Left renal cortex interstitium (tissue), 4 donors: ENCODE results near the gene BCAS3. TPM values are rescaled to one million over a fixed set of nuclear protein-coding genes. Genes with fewer than 3 reads are reported as not detected.
A peak's percentile ranks its signal among the peaks of the same experiment; 100 is the strongest.
"Not testable (repeated sequence)": the region's sequence is repeated elsewhere in the genome, so short reads cannot be mapped to it uniquely, and the experiment has no call there.

Experiments
- DNase-seq, 4 donors: peaks; one replicate each; pipeline ENCODE4 v3.0.0-alpha.2; 2013; ENCODE audit warnings: low read depth in 4 of 4, low spot score in 2 of 4, missing footprints in 1 of 4
- polyA plus RNA-seq, 4 donors: library from polyadenylated mRNA; unstranded; fragments of 120-200 nt; gene quantifications; one replicate each; pipeline ENCODE4 v1.2.1, GENCODE V29; 2013; ENCODE audit not compliant: insufficient read length in 4 of 4

BCAS3 gene
- polyA plus RNA-seq, 4 donors = 28.0 to 30.8 (median 29.6) TPM

DNA sequence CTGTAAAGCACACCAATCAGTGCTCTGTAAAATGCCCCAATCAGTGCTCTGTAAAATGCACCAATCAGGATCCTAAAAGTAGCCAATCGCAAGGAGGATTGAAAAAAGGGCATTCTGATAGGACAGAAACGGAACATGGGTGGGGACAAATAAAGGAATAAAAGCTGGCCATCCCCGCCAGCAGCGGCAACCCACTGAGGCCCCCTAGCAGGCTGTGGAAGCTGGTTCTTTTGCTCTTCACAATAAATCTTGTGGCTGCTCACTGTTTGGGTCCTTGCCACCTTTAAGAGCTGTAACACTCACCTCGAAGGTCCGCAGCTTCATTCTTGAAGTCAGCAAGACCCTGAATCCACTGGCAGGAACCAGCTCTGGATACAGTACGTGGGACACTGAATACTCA is 559.6 kb downstream of the BCAS3 start:
- no peak for DNase-seq

DNA sequence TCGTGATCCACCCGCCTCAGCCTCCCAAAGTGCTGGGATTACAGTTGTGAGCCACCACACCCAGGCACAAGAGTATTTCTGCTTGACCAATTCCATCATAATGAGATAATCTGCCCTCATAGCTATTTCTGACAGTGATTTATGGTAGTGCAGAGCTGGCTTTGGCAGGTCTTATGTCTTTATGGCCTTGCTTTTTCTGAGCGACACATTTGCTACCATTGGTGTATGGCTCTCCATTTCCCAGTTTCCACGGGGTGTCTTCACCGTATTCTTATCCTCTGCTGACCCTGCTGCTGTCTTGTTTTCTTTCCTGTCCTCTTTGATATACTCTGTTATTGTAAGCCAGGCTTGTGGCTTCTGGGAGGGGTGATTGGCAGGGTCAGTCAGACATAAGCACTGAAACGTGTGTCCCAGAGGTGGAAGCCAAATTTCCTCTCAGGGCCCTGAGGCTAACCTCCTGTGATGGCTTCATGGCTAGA is 560.8 kb downstream of the BCAS3 start:
- DNase-seq = no peak

DNA sequence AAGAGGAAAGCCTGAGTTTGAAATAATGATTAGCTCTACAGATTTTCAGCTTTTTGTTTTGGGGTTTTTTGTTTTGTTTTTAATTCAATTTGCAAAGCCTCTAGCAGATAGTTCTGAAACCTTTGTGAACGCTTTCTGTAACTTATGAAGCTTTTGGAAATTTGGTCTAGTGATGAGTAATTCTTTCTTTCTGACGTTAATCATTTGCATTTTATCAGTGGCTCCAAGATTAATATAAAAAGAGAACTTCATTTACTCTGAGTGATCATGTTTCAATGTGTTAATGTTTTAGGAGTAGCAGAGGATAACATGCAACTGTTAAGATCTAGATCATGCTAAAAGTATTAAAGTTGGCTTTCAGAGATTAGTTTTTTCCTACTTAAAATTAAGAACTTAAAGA is 561.7 kb downstream of the BCAS3 start:
- DNase-seq = no peak

DNA sequence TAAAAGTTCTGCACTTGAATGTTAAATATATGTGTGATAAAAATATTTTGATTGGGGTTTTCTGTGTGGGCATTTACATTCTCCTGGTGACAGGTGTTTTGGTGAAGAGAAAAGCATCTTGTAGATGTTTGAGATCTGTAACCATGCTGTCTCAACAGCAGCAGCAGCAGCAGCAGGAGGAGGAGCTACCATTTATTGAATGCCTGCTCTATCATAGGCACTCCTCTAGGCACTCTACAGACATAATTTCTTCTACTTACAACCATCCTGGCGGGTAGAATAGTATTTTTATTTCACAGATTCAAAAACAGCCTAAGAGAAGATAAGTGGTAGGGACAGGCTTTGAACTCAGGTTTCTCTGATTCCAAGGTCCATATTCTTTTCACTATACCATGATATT is 562.3 kb downstream of the BCAS3 start:
- DNase-seq = no peak

DNA sequence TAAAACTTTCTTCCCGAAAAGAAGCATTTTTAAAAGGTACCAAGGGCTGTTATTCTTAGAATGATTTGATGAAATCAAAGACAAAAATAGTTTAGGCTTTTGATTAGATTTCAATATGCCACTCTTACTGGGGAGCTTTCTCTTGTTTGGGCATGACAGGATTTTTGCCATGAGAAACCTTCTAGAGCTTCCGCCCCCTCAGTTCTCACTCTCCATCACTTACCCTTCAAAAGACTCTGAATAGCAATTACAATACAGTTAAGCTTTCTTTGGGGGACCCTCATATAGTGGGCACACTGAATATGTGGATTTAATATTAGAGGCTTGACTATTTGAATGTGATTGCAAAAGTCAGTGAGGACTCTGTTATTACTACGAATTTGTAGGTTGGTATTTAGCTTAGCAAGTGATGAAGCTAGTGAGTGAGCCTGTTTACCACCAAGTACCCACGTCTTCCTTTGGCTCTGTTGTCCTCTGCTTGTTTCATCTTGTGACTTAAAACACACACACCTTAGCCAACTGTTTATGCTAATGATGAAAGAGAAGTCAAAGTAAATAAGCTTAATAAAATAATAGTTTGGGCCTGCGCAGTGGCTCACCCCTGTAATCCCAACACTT is 563.3 kb downstream of the BCAS3 start:
- DNase-seq = no peak

DNA sequence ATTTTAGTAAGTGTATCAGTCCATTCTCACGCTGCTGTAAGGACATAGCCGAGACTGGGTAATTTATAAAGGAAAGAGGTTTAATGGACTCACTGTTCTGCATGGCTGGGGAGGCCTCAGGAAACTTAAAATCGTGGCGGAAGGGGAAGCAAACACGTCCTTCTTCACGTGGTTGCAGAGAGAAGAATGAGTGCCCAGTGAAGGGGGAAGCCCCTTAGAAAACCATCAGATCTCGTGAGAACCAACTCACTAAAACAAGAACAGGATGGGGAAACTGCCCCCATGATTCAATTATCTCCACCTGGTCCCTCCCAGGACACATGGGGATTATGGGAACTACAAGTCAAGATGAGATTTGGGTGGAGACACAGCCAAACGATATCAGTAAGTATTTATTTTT is 567.3 kb downstream of the BCAS3 start:
- not testable (repeated sequence) for DNase-seq

DNA sequence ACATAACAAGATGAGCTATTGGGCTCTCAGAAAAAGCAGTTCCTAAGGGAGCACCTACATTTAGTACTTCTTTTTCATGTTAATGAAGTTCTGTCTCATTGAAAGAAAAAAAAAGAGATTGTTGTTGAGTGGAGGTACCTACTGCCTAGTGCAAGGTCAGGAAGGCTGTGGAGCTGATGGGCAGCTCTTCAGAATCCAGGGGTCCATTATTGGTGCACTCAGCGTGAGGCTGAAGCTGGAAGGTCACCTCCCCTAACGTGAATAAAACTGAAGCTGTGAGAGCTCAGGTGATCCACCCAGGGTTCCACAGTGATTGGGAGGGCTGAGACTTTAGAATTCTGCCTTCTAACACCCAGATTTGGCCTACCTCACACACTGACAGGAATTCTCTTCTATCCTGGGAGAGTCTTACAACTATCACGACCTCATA is 568.1 kb downstream of the BCAS3 start:
- DNase-seq = no peak

DNA sequence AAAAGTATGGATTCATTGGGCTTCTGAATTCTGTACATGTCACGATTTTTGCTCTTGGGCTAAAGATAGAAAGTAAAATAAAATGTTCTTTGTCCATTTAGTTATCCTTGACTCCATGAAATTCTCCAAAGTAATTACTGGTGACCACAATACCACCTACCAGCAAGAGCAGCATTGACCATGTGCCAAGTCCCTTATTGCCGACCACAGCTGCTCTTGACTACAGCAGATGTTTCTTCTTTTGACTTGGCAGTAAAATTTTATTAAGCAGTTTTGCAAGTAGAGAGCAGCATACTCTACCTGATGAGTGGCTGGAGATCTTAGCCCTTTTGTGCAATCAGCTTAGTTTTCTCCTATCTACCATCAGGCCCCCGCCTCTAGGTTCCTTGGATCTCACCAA is 569.8 kb downstream of the BCAS3 start:
- no peak for DNase-seq

DNA sequence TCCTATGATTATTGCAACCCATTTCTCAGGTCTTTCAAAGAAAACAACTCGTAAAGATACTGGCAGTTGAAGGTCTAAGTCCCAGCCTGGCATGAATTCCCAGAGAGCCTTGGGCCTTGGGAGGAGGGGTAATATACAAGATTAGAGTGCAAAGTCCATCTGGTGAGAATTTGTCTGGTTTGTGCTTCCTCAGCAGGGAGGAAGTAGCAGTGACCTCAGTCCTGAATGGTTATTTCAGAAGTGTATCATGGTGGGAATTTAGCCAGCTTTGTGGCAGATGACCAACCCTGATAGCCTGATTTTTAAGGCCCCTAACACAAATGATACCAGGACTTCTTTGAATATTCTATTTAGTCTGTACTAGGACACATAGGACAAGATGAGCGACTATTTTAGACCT is 570.7 kb downstream of the BCAS3 start:
- DNase-seq = no peak

DNA sequence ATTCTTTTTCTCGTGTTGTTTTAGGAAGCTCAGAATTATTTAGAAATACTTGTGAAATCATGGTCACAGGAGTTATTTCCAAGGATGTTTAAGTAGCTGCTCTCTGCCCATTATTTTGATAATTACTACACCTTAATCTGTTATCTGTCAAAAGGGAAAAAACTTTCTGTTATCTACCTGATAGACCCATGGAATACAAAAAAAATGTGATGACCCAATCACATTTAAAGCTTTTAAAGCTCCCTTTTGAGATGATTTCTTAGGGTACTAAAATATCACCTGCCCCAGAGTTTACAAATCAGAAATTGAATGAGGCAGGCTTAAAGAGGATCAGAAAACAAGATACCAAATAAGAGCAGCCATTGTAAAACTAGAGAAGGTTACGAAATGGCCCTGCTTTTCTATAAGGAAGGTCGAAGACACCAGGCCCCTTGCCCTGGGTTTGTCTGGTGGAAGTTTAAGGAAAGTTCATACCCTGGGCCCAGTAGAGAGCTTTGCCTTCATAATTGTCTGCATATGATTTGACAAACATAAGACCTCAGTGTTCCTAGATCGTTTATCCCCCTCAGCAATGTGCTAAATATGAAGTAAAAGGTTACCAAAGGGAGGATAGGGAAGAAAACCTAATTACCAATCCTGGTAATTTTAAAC is 572.1 kb downstream of the BCAS3 start:
- no peak for DNase-seq

DNA sequence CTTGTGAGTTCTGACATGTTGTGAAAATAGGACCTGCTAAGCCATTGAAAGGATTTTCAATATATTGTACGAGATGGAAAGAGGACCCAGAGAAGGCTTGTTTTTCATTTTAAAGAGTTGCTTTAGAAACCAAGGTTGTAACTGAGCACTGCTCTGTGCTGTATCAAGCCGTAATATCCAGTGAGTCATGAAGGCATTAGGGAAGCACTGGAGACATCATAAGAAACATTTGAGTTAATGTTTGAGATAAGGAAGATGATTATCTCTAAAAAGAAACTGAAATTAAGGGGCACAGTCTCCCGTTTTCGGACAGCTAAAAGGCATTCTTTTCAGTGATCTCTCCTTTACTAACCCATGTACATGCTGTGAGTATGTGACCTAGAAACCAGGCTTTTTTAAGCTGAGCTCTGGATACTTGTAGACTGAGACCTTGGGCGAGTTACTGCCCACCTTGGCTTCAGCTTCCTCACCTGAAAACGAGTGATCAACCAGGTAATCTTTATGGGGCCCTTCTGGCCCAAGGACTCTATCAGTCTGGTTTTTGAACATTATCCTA is 572.8 kb downstream of the BCAS3 start:
- DNase-seq = no peak

DNA sequence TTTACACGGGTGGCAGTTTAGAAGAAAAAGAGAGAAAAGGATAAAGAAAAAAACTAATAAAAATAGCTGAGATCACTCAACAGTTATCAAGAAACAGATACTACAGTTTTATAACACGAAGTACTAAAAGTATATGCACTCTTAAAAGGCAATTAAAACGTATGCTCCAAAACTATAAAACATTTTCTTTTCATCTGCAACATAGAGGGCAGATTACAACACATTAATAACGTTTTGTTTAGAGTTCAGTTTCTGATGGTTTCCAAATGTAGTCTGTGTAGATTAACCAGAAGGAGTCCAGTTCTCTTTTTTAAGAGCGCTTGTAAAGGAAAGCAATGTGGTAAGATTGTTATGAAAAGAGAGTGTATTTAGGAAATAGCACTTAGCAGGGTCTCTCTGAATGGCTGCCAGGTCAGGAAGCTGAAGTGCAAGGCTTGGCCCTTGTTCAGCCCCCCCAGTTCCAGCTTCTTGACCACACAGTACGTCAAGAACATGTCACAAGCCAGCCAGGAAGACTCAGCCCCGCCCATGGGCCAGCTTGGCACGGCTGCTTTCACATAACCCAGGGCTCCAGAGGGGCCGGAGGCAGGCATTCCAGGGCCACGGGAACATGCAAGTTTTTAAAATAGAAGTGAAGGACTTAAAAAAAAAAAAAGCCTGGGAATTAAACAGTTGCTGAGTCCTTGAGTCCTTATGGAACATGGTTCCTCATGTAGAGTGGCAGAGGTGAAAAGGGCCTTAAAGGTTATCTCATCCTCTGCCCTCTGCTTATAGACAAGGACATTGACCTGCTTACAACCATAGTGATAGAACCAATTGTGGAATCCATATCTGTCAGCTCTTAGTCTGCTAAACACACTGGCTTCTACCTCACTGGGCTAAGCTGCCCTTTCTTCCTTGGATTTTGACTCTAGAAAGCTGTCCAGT is 574.6 kb downstream of the BCAS3 start:
- DNase-seq = peak in 3 of 4 donors; percentile 66 to 77 (median 77)

DNA sequence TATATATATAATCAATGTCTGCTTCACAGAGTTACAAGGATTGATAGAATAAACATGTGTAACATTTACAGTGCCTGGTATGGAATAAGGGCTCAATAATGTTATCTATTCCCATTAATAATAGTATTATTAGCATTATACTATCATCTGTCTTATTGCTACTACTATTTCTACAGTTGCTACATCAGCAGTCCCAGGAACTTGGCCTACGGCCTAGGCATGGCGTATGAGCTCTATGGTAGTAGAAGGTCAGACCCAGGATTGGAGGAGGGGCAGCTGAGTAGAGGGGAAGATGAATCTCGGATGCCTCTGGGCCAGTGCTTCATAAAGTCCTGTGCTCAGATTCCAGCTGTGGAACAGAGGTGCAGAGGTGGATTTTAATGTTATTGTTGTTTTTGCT is 575.7 kb downstream of the BCAS3 start:
- no peak for DNase-seq

DNA sequence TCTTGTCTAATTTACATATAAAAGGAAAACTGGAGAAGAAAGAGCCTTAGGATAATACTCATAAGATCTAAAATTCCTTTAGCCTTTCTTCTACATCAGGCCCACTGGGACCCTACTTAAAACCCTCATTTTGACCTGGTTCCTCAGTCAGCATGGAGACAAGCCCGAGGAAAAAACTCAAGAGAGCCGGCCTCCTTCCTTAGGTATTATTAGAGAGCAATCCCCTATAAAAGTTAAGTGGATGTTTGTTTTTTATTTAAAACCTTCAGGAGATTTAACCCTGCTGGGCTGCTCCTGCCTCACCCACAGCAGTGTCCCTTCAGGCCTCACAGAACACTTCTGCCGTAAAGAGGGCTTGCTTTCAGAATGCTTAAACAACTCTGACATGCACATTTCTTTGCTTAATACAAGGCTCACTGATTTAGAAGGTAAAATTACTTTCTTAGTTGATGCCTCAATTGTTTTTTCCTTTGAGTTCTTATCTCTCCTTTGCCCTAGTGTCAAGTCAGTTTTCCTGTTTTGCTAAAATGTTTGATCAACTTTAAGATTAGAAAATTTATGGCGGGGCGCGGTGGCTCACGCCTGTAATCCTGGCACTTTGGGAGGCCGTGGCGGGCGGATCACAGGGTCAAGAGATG is 576.4 kb downstream of the BCAS3 start:
- DNase-seq = no peak

DNA sequence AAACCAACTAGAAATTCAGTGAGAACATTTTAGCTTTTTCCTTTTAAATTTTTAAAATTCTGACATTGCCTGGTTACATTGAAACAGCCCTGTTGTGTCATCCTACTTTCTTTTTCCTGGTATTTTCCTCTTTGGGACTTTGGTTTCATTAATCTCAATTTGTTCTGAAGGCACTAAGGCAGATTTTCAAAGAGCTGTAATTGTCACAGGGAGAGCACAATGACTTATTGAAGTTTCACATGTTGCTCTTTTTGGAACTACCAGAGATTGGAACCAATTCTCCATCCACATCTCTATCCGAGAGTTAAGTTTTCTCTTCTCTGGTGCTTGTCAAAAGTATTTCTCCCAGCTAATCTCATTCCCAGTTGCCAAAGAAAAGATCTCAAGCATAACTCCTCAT is 577.3 kb downstream of the BCAS3 start:
- no peak for DNase-seq

DNA sequence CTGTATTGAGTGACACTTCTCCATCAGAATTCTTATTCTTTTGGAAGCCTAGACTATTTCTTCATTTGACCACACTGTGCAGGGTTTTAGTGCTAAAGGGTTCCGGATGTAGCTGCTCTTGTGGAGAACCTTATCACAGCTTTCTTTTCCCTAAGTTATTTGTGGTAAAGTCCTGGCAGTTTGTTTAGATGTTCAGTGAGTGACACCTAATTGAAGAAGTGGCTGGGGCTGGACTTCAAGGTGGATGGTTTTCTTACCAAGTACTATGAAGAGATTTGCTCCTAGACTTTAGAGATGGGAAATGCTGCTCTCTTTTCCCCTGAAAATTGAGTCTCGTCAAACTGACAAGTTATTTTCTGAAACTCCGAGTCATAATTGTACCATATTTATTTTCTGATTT is 578.0 kb downstream of the BCAS3 start:
- DNase-seq = no peak

DNA sequence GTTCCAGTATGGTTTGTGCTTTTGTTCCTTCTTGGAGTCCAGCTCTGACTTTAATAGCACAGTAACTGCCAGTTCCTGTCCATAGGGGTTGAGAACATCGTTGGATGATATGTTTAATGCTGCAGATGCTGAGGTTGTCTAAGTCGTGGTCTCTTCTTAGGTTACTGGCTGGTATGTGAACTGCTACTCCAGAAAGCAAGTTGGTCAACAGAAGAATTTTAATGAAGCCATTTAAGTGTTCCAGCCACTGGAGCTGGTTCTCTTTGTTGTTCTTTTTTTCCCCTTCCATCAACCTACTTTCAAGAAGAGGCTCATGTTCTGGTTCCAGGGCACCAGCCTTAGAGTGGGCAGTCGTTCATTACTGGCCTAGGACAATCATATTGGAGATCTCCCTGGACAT is 581.7 kb downstream of the BCAS3 start:
- DNase-seq = no peak

DNA sequence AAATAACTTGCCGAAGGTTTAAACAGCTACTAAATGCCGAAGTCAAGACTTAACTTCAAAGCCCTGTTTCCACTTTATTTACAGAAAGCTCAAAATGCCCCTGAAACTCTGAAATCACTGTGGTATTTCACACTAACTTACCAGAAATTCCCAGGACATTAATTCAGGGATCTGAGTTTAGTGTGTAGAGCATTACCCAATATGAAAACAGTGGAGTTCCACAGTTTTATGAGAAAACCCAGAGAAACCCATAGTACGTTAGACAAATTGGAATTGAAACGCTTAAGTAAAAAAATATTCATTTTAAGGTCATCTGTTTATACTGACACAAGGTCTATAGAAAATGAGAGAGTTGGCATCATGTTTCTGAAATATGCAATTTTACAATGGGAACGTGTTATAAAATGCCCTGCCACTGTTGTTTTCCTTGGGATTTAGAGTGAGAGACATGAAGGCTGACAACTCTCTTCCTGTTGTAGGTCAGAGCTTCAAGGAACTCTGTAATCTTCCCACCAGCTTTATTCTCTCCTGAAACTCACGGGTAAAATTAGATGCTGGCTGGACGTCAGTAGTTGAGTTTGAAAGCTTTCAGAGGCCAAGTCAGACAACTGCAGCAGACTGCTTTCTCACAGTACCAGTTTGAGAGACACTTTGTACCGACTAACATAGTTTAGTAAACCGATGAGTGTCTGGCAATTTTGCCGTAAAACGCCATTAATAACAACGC is 582.6 kb downstream of the BCAS3 start:
- no peak for DNase-seq

DNA sequence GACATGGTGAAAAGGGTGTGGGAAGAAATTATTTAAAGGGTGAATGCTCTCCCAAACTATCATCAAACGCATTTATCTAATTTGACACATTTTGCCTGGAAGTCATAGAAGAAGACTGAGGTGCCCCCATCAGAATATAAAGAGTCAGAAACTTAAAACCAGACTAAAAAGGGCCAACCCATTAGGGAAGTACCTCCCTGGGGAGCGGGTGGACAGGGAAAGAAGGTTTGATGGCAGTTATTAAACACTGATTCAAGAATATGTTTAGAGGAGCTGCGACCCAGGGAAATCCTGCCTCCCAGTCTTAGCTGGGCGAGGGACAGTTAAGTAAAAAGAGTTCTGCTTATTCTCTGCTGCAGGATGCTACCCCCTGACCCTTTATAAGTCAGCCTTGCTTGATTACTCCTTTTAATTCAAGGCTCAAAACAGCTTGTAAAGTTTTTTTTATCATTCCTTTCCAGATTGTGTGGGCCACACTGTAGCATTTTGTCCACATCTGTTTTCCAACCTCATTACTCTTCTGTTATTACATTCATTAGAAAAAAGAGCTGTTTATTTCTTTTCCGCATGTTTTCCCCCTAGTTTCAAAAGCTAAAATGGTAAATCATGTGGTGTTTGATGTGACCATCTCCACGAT is 583.5 kb downstream of the BCAS3 start:
- no peak for DNase-seq

DNA sequence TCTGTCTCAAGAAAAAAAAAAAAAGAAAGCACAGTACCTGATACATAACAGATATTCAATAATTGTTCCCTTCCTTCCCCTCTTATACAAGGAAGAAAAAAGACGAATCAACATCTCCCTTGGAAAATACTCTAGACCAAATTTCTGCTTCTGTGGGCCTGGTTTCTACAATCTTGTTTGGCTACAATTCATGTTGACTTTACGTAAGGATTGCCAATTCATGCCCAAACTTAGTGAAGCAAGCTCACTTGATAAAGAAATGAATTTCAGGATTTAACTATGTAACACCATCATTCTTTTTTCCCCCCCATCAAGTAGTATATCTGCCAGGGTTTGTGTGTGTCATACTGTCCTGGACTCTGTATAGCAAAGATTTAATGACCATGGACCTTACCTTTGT is 587.7 kb downstream of the BCAS3 start:
- no peak for DNase-seq
